H1 (cell line): ENCODE data around the gene DRC7. TPM values are rescaled to one million over a fixed set of nuclear protein-coding genes. Genes with fewer than 3 reads are reported as not detected.
A peak's percentile ranks its signal among the peaks of the same experiment; 100 is the strongest.

Source experiments
- CTCF ChIA-PET: fragments of 300-600 bp; sonication (Branson Sonifier 250); formaldehyde crosslinking; loops from one replicate; lab custom pipeline; 2021; ENCODE audit not compliant: partially characterized antibody; lab: Charles Lee
- POLR2A ChIA-PET: fragments of 300-600 bp; sonication (Branson Sonifier 250); formaldehyde crosslinking; loops from one replicate; lab custom pipeline; 2021; ENCODE audit warnings: inconsistent platforms; ENCODE audit not compliant: partially characterized antibody; lab: Charles Lee
- DNase-seq, 2 experiments: peaks; one replicate each; pipeline versions ENCODE4 v3.0.0 to v3.0.0-alpha.2; 2010 to 2022; ENCODE audit warnings: low spot score in 2 of 2, low read depth in 1 of 2, mixed read lengths in 1 of 2
- FAIRE-seq: peaks from 2 replicates; lab custom pipeline; 2011; peaks lifted over from hg19 to GRCh38; lab: Jason Lieb, UNC
- H2AFZ ChIP-seq: 2 replicates; pipeline ENCODE4 v1.8.1; 2012; ENCODE audit warnings: low read length, inconsistent platforms
- H2AK5ac ChIP-seq: 2 replicates; pipeline ENCODE4 v1.6.1; 2013; ENCODE audit warnings: low read depth, low read length
- H2BK120ac ChIP-seq: replicated peaks from 2 replicates; pipeline ENCODE3; 2013; ENCODE audit warnings: low read depth, low read length, inconsistent platforms
- H2BK12ac ChIP-seq: 2 replicates; pipeline ENCODE4 v1.6.1; 2013; ENCODE audit warnings: low read depth, low read length
- H2BK15ac ChIP-seq: 2 replicates; pipeline ENCODE4 v1.6.1; 2013; ENCODE audit warnings: low read length
- H2BK20ac ChIP-seq: 2 replicates; pipeline ENCODE4 v1.6.1; 2013; ENCODE audit warnings: low read length
- H2BK5ac ChIP-seq: 2 replicates; pipeline ENCODE4 v1.6.1; 2013; ENCODE audit warnings: low read depth, low read length
- H3K14ac ChIP-seq: 2 replicates; pipeline ENCODE4 v1.6.1; 2013; ENCODE audit warnings: inconsistent platforms; ENCODE audit not compliant: insufficient read length
- H3K18ac ChIP-seq: 2 replicates; pipeline ENCODE4 v1.6.1; 2013; ENCODE audit warnings: low read length; ENCODE audit errors: extremely low read depth
- H3K23ac ChIP-seq: 2 replicates; pipeline ENCODE4 v1.6.1; 2013; ENCODE audit warnings: inconsistent platforms; ENCODE audit not compliant: insufficient read length
- H3K23me2 ChIP-seq: 2 replicates; pipeline ENCODE4 v1.6.1; 2013; ENCODE audit warnings: low read depth, low read length
- H3K27ac ChIP-seq: 2 replicates; pipeline ENCODE4 v1.6.1; 2011; ENCODE audit warnings: low read depth, low read length, inconsistent platforms
- H3K27me3 ChIP-seq, 4 experiments: replicated peaks in 1 of 4; 1 replicate in 1 of 4; 2 replicates in 3 of 4; pipeline versions ENCODE4 v1.6.1 to v1.8.1; 2011 to 2013; ENCODE audit warnings: low read length in 3 of 4, mild to moderate bottlenecking in 3 of 4, inconsistent platforms in 2 of 4, mixed read lengths in 2 of 4, moderate library complexity in 1 of 4; ENCODE audit not compliant: control insufficient read depth in 3 of 4, insufficient read depth in 3 of 4; ENCODE audit errors: extremely low read depth in 1 of 4
- H3K36me3 ChIP-seq, 4 experiments: 2 replicates each; pipeline versions ENCODE4 v1.6.1 to v1.8.1; 2011 to 2013; ENCODE audit warnings: mild to moderate bottlenecking in 4 of 4, low read length in 3 of 4, moderate library complexity in 2 of 4, control low read depth in 1 of 4, inconsistent platforms in 1 of 4; ENCODE audit not compliant: insufficient read depth in 4 of 4, control insufficient read depth in 2 of 4
- H3K4ac ChIP-seq: replicated peaks from 2 replicates; pipeline ENCODE3; 2013; ENCODE audit warnings: low read length, low read depth, mixed read lengths, inconsistent platforms; ENCODE audit not compliant: insufficient read length
- H3K4me1 ChIP-seq, 4 experiments: replicated peaks in 1 of 4; 1 replicate in 1 of 4; 2 replicates in 3 of 4; pipeline versions ENCODE4 v1.6.1 to v1.8.1; 2011 to 2013; ENCODE audit warnings: low read length in 3 of 4, inconsistent platforms in 2 of 4, mixed read lengths in 1 of 4; ENCODE audit not compliant: insufficient read depth in 4 of 4, control insufficient read depth in 3 of 4
- H3K4me2 ChIP-seq, 2 experiments: 2 replicates each; pipeline versions ENCODE4 v1.6.1 to v1.8.1; 2011 to 2013; ENCODE audit warnings: low read depth in 2 of 2, low read length in 2 of 2, control low read depth in 1 of 2, inconsistent platforms in 1 of 2, mild to moderate bottlenecking in 1 of 2; ENCODE audit not compliant: insufficient read depth in 1 of 2
- H3K4me3 ChIP-seq, 4 experiments: fragments of 200-600, 300-600 bp in 1 of 4; sonication (generic), shearing (Covaris generic), sonication (Bioruptor Twin) in 1 of 4; 2 replicates each; pipeline versions ENCODE4 v1.5.1 to v1.8.1; 2011 to 2016; ENCODE audit warnings: low read length in 4 of 4, low read depth in 3 of 4, control low read depth in 2 of 4, inconsistent platforms in 2 of 4, mild to moderate bottlenecking in 2 of 4, mixed read lengths in 1 of 4, moderate library complexity in 1 of 4; ENCODE audit not compliant: insufficient read depth in 2 of 4; ENCODE audit errors: extremely low read depth in 1 of 4
- H3K56ac ChIP-seq: replicated peaks from 2 replicates; pipeline ENCODE3; 2013; ENCODE audit warnings: low read depth, mild to moderate bottlenecking, mixed read lengths, low read length, inconsistent platforms; ENCODE audit not compliant: insufficient read length
- H3K79me1 ChIP-seq: 2 replicates; pipeline ENCODE4 v1.6.1; 2013; ENCODE audit warnings: low read depth, low read length, control low read depth
- H3K79me2 ChIP-seq, 2 experiments: 2 replicates each; pipeline versions ENCODE4 v1.6.1 to v1.8.1; 2012 to 2013; ENCODE audit warnings: low read length in 2 of 2, mild to moderate bottlenecking in 2 of 2, inconsistent platforms in 1 of 2; ENCODE audit not compliant: insufficient read depth in 2 of 2, control insufficient read depth in 1 of 2
- H3K9ac ChIP-seq, 4 experiments: replicated peaks in 1 of 4; 1 replicate in 1 of 4; 2 replicates in 3 of 4; pipeline versions ENCODE4 v1.6.1 to v1.8.1; 2011 to 2013; ENCODE audit warnings: low read depth in 3 of 4, low read length in 3 of 4, control low read depth in 2 of 4, mild to moderate bottlenecking in 2 of 4, moderate library complexity in 2 of 4, inconsistent platforms in 1 of 4; ENCODE audit errors: extremely low read depth in 1 of 4
- H3K9me3 ChIP-seq, 2 experiments: 2 replicates each; pipeline versions ENCODE4 v1.6.1 to v1.8.1; 2012 to 2013; ENCODE audit warnings: mild to moderate bottlenecking in 2 of 2, moderate library complexity in 2 of 2, control low read depth in 1 of 2, inconsistent platforms in 1 of 2, low read depth in 1 of 2, low read length in 1 of 2, mixed read lengths in 1 of 2; ENCODE audit not compliant: insufficient read depth in 2 of 2
- H4K20me1 ChIP-seq, 2 experiments: replicated peaks in 1 of 2; 2 replicates each; pipeline versions ENCODE3 to v1.8.1; 2011 to 2013; ENCODE audit warnings: inconsistent platforms in 2 of 2, low read length in 2 of 2, mild to moderate bottlenecking in 1 of 2; ENCODE audit not compliant: insufficient read depth in 2 of 2, control insufficient read depth in 1 of 2
- H4K5ac ChIP-seq: 2 replicates; pipeline ENCODE4 v1.6.1; 2013; ENCODE audit warnings: low read length, low read depth, mixed read lengths, inconsistent platforms; ENCODE audit not compliant: insufficient read length
- H4K8ac ChIP-seq: 2 replicates; pipeline ENCODE4 v1.8.0; 2013; ENCODE audit warnings: mild to moderate bottlenecking, moderate library complexity, low read length, inconsistent platforms; ENCODE audit not compliant: insufficient read depth; ENCODE audit errors: extremely low read depth
- H4K91ac ChIP-seq: replicated peaks from 2 replicates; pipeline ENCODE3; 2013; ENCODE audit warnings: low read length, mixed read lengths, inconsistent platforms; ENCODE audit not compliant: insufficient read length
- CHD1 ChIP-seq: IDR thresholded peaks from 2 replicates; pipeline ENCODE4 v1.6.1; 2012; ENCODE audit warnings: low read depth, low read length, improper control_type of control experiment
- CREB1 ChIP-seq: IDR thresholded peaks from 2 replicates; pipeline ENCODE4 v1.6.1; 2012; ENCODE audit warnings: inconsistent platforms
- E2F6 ChIP-seq: IDR thresholded peaks from 2 replicates; pipeline ENCODE4 v1.6.1; 2012; ENCODE audit warnings: inconsistent platforms
- EZH2 ChIP-seq: fragments of 200-600 bp; sonication (generic); IDR thresholded peaks from 2 replicates; pipeline ENCODE4 v1.7.1; 2012; ENCODE audit warnings: low read depth, mild to moderate bottlenecking, moderate library complexity, low read length, inconsistent platforms; ENCODE audit not compliant: severe bottlenecking
- GTF2F1 ChIP-seq: IDR thresholded peaks from 2 replicates; pipeline ENCODE4 v1.6.1; 2012; ENCODE audit warnings: low read depth, low read length, improper control_type of control experiment, borderline replicate concordance
- MAFK ChIP-seq: IDR thresholded peaks from 2 replicates; pipeline ENCODE4 v1.6.1; 2012; ENCODE audit warnings: low read depth, mild to moderate bottlenecking, improper control_type of control experiment, low read length
- RXRA ChIP-seq: IDR thresholded peaks from 2 replicates; pipeline ENCODE4 v1.6.1; 2011; ENCODE audit warnings: low read depth, mild to moderate bottlenecking, low read length, moderate library complexity; ENCODE audit not compliant: insufficient read depth
- TBP ChIP-seq: IDR thresholded peaks from 2 replicates; pipeline ENCODE4 v1.6.1; 2011; ENCODE audit warnings: low read depth, low read length, improper control_type of control experiment
- YY1 ChIP-seq: IDR thresholded peaks from 2 replicates; pipeline ENCODE4 v1.6.1; 2011; ENCODE audit warnings: low read depth, mild to moderate bottlenecking, low read length
- ZNF274 ChIP-seq: IDR thresholded peaks from 2 replicates; pipeline ENCODE4 v1.7.0; 2012; ENCODE audit warnings: low read length, borderline replicate concordance; ENCODE audit errors: extremely low read depth
- WGBS, 2 experiments: shearing (Covaris generic) in 1 of 2; methylation state at CpG; one replicate each; pipeline versions ENCODE4 v1.1.6 to v1.1.7; 2013 to 2015; ENCODE audit warnings: low lambda C conversion rate in 2 of 2, mixed read lengths in 2 of 2, inconsistent platforms in 1 of 2, low coverage in 1 of 2, missing lambda C conversion rate in 1 of 2; ENCODE audit not compliant: insufficient replicate concordance in 2 of 2, insufficient coverage in 1 of 2, insufficient read length in 1 of 2; ENCODE audit errors: extremely low coverage in 1 of 2, missing lambda C conversion rate in 1 of 2; 5-methylcytosine and 5-hydroxymethylcytosine counted together
- polyA plus RNA-seq, 7 experiments: library from polyadenylated mRNA; depleted of rRNA in 3 of 7; stranded (reverse) in 5 of 7; unstranded in 2 of 7; fragments of >200 nt in 5 of 7; fragments of 200-250 nt in 2 of 7; gene quantifications; 1 replicate in 5 of 7; 2 replicates in 1 of 7; 4 replicates in 1 of 7; pipeline versions ENCODE4 v1.2.1 to v1.2.3, GENCODE V29; 2011 to 2013; ENCODE audit warnings: missing spikeins in 2 of 7, mixed read lengths in 2 of 7
- total RNA-seq: library from RNA; stranded (reverse); fragmentation: NEBNext Ultra II Directional; extraction: Animal tissue kit (Norgen Biotek cat#: 25700); gene quantifications from 2 replicates; pipeline ENCODE4 v1.2.1, GENCODE V29; 2021

DRC7 gene
- total and polyA plus RNA-seq, 2 of the 8 experiments (the other 6 are each of a cell fraction or from before 2014, with no cell fraction given): 0.14 TPM; not detected in 1

- Histone ChIP-seq H3K79me2 (no peaks in the 10 kb centered on the region), H2BK120ac (no peak overlapping the region), H3K9me3 (no peaks in the 10 kb centered on the region), H2BK20ac (no peak overlapping the region), H3K56ac (no peak overlapping the region), H4K91ac (no peak overlapping the region), H3K9ac (no peak overlapping the region), H3K4me1 (no peaks in the 10 kb centered on the region), H3K23me2 (no peaks in the 10 kb centered on the region), H3K27me3 (no peaks in the 10 kb centered on the region), H2BK5ac (no peak overlapping the region), H4K20me1 (peaks cover 0 to 4% of the 10 kb centered on the region in 2 experiments), H3K4ac (no peak overlapping the region), H3K23ac (no peak overlapping the region), H3K36me3 (peaks cover 0 to 12% (median 7%) of the 10 kb centered on the region in 4 experiments; a peak in 6 of 8 replicates), H3K27ac (no peak overlapping the region), H3K79me1 (no peaks in the 10 kb centered on the region), H3K4me2 (no peak overlapping the region), H3K14ac (no peak overlapping the region), H3K4me3 (no peak overlapping the region), H2AFZ (no peak overlapping the region), H2AK5ac (no peak overlapping the region), H2BK12ac (no peak overlapping the region), H4K5ac (no peak overlapping the region), H4K8ac (no peak overlapping the region), H2BK15ac (no peak overlapping the region), H3K18ac (no peak overlapping the region)
- DNase-seq (peak in 1 of 2 experiments; percentile 41), FAIRE-seq (no peak)
- POLR2A ChIA-PET: interaction anchor here (1.5 to 2.0 kb wide), 3 partner anchors 9 to 17 kb away, joined by 3 to 7 read pairs (median 5); partner anchors contain the start of gene KATNB1
- 88% methylated on average over 23 of the region's 26 CpGs; no CpG with 5 or more reads in 1 of the 2 experiments for WGBS, 2 experiments
- CTCF ChIA-PET: interaction anchor here (0.7 to 1.6 kb wide), 15 partner anchors 11 to 176 kb away, joined by 3 to 6 read pairs (median 3); no protein-coding TSS in a partner anchor
- no peak for TF ChIP-seq RXRA
- TF ChIP-seq CREB1: no peak
- TF ChIP-seq EZH2: no peak
- TF ChIP-seq E2F6: no peak
- TF ChIP-seq MAFK: no peak
- no peak for TF ChIP-seq TBP
- no peak for TF ChIP-seq ZNF274
- no peak for TF ChIP-seq GTF2F1
- no peak for TF ChIP-seq CHD1
- no peak for TF ChIP-seq YY1
Measured at GRCh38 chr16:57751539-57752202, 57.1 kb downstream of the DRC7 start.
